Measurements from ENCODE around the gene ASIC5. TPM values are rescaled to one million over a fixed set of nuclear protein-coding genes. Genes with fewer than 3 reads are reported as not detected.

ASIC5 gene
- total RNA-seq, 6 experiments from 2014 or later: not detected

DNA sequence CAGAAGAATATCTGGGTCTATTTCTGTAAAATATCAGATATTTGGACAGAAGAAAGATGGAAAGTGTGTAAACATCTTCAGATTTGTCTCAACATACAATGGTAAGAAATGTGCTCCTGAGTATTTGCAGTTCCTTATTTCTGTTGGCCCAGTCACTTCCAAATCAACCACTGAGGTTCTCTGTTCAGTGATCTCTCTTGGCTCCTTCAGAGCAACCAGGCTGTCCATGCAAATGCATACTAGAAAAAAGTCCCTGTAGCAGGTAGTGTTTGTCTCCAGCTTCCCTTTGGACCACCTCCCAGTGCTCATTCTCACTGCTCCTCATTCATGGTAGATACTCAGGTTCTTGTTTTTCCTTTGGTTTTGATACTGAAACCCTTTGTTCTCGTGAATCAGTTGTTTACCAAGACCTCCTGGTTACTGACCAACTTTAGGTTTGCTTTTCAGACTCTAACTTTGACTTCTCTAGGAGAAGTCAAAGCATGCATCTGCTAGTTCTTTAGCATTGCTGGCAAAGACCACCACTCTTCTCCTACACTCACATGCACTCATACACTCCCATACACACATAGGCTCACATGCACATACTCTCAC lies 28.8 kb downstream of the ASIC5 start:
- Mint-ChIP-seq H3K9me3 (peaks cover 4% of the 10 kb centered on the region; the same call in 1 of the 2 replicates), H3K4me1 (ENCODE audit: low read depth) (peaks cover 6% of the 10 kb centered on the region; the same call in 1 of the 2 replicates), H3K4me3 (no peak overlapping the region), H3K27ac (no peak overlapping the region), H3K27me3 (ENCODE audit: insufficient read depth) (peaks cover 2% of the 10 kb centered on the region; the same call in 1 of the 2 replicates), H3K36me3 (ENCODE audit: low read depth) (no peaks in the 10 kb centered on the region)
- TF ChIP-seq, protein P1, sequence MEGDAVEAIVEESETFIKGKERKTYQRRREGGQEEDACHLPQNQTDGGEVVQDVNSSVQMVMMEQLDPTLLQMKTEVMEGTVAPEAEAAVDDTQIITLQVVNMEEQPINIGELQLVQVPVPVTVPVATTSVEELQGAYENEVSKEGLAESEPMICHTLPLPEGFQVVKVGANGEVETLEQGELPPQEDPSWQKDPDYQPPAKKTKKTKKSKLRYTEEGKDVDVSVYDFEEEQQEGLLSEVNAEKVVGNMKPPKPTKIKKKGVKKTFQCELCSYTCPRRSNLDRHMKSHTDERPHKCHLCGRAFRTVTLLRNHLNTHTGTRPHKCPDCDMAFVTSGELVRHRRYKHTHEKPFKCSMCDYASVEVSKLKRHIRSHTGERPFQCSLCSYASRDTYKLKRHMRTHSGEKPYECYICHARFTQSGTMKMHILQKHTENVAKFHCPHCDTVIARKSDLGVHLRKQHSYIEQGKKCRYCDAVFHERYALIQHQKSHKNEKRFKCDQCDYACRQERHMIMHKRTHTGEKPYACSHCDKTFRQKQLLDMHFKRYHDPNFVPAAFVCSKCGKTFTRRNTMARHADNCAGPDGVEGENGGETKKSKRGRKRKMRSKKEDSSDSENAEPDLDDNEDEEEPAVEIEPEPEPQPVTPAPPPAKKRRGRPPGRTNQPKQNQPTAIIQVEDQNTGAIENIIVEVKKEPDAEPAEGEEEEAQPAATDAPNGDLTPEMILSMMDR (IDR thresholded peaks at IDR 0.05): no peak
- DNase-seq: no peak

DNA sequence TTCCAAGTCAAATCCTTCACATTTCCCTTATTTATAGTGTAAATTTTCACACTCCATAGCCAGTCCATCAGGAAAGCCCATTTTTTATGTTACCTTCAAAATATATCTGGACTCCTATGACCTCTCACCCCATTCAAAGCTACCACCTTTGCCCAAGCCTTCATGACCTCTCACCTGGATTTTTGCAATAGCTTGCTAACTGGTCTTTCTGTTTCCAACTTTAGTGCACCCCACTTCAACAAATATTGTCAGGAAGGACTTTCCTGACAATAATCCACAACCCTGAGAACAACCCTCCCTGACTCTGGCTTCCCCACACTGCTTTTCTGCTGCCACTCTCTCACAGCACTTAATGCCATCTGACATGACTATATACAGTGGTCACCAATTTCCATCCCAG lies 33.4 kb downstream of the ASIC5 start:
- Mint-ChIP-seq H3K36me3 (ENCODE audit: low read depth) (no peaks in the 10 kb centered on the region), H3K27ac (no peak overlapping the region), H3K9me3 (peaks cover 1% of the 10 kb centered on the region; the same call in 1 of the 2 replicates), H3K4me1 (ENCODE audit: low read depth) (no peaks in the 10 kb centered on the region), H3K27me3 (ENCODE audit: insufficient read depth) (no peaks in the 10 kb centered on the region), H3K4me3 (no peak overlapping the region)
- DNase-seq: no peak
- TF ChIP-seq, protein P1 (IDR thresholded peaks at IDR 0.05): no peak

DNA sequence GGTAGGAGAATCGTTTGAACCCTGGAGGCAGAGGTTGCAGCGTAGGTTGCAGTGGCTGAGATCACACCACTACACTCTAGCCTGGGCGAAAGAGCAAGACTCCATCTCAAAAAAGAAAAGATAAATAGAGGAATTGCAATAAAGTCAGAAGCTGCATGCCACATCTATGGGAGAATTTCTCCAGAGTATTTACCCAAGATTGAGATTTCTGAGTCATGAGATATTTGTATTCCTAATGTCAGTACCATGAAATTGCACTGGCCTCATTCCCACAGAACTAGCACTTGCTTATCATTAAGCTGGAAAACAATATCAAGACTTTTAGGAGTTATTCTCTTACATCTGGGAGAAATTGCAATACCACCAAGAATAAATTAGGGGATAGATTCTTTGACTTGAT lies 37.4 kb downstream of the ASIC5 start:
- Mint-ChIP-seq H3K27me3 (ENCODE audit: insufficient read depth) (no peaks in the 10 kb centered on the region; the same call in 1 of the 2 replicates), H3K9me3 (peaks cover 3% of the 10 kb centered on the region; the same call in 1 of the 2 replicates), H3K4me3 (no peak overlapping the region), H3K36me3 (ENCODE audit: low read depth) (no peaks in the 10 kb centered on the region), H3K27ac (no peak overlapping the region), H3K4me1 (ENCODE audit: low read depth) (no peaks in the 10 kb centered on the region)
- DNase-seq: no peak
- TF ChIP-seq, protein P1 (IDR thresholded peaks at IDR 0.05): no peak

DNA sequence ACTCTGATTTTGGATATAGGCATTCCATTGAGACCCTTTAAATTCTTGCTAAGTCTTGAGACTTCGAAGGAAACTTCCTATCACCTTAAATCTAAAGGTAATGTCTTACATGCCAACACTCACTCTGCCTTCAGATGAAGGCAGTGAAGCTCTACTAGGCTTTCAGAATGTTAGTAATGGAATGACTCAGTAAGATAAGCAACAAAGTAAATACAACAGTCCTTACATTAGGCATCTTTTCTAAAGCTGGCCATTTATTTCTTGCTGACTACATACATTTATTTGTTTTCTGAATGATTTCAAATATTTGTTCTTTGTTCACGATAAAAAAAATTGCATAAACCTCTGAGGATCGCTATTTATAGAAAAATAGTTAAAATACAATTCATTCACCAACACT lies 43.5 kb downstream of the ASIC5 start:
- no peak for DNase-seq
- H3K4me3 Mint-ChIP-seq: no peak overlapping the region
- peaks cover 3% of the 10 kb centered on the region; the same call in 1 of the 2 replicates for H3K9me3 Mint-ChIP-seq
- H3K27ac Mint-ChIP-seq: no peak overlapping the region
- H3K4me1 Mint-ChIP-seq (ENCODE audit: low read depth): no peaks in the 10 kb centered on the region
- H3K27me3 Mint-ChIP-seq (ENCODE audit: insufficient read depth): no peaks in the 10 kb centered on the region; the same call in 1 of the 2 replicates
- no peaks in the 10 kb centered on the region for H3K36me3 Mint-ChIP-seq (ENCODE audit: low read depth)
- TF ChIP-seq, protein P1 (IDR thresholded peaks at IDR 0.05): no peak

DNA sequence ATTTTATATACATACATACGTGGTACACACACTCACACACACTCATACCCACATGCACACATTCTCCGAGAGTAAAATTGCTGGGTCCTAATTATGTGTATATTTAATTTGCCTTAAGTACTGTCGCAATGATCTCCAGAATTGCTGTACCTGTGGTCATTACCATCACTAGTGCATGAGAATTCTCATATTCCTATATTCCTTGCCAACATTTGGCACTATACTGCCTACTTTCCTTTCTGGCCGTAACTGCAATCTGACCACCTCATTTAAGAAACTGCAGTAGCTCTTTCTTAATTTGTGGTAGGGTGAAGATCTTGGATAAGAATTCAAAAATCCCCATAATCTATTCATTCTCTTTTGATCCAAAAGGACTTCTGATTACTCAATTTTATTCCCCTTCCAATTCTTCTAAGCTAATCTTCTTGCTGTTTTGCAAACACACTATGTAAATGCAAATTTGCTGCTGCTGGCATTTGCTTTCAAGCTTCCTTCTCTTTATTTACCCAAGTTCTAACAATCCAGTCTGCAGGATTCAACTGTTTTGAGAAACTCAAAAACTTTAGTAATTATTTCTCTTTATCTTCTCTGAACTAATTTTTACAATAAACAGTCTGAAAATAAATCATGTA lies 45.1 kb downstream of the ASIC5 start:
- TF ChIP-seq, protein P1 (IDR thresholded peaks at IDR 0.05): no peak
- Mint-ChIP-seq H3K27me3 (ENCODE audit: insufficient read depth) (no peaks in the 10 kb centered on the region), H3K36me3 (ENCODE audit: low read depth) (no peaks in the 10 kb centered on the region), H3K4me3 (no peak overlapping the region), H3K9me3 (no peaks in the 10 kb centered on the region), H3K4me1 (ENCODE audit: low read depth) (no peaks in the 10 kb centered on the region), H3K27ac (no peak overlapping the region)
- no peak for DNase-seq

All from HFFc6 (cell line).